Thyroid gland (tissue), 4 donors: ENCODE results near the gene ELMO1. TPM values are rescaled to one million over a fixed set of nuclear protein-coding genes. Genes with fewer than 3 reads are reported as not detected.

Experiments
- DNase-seq, 2 donors: peaks; one replicate each; pipeline ENCODE4 v3.0.0-alpha.2; 2019
- H3K27ac ChIP-seq, 3 donors: fragments of 200-600 bp; sonication (generic); 1 replicate in 2 of 3; 2 replicates in 1 of 3; pipeline ENCODE4 v1.5.1; 2016 to 2019; ENCODE audit warnings: mild to moderate bottlenecking in 1 of 3, moderate library complexity in 1 of 3
- H3K27me3 ChIP-seq: fragments of 200-600 bp; sonication (generic); one replicate; pipeline ENCODE4 v1.5.1; 2019
- H3K36me3 ChIP-seq, 2 donors: fragments of 200-600 bp; sonication (generic); one replicate each; pipeline ENCODE4 v1.5.1; 2016 to 2019
- H3K4me1 ChIP-seq, 2 donors: fragments of 200-600 bp; sonication (generic); one replicate each; pipeline ENCODE4 v1.5.1; 2017 to 2019
- H3K4me3 ChIP-seq, 3 donors: fragments of 200-600 bp; sonication (generic); replicated peaks in 1 of 3; 1 replicate in 2 of 3; 2 replicates in 1 of 3; pipeline ENCODE4 v1.5.1; 2016; ENCODE audit warnings: mild to moderate bottlenecking in 1 of 3
- H3K9me3 ChIP-seq: fragments of 200-600 bp; sonication (generic); one replicate; pipeline ENCODE4 v1.5.1; 2017
- POLR2A ChIP-seq, 2 donors: fragments of 450-650 bp; IDR thresholded peaks; one replicate each; pipeline ENCODE4 v1.6.1; 2017; ENCODE audit warnings: antibody characterized with exemption in 2 of 2, mild to moderate bottlenecking in 2 of 2, moderate library complexity in 1 of 2
- WGBS, 2 donors: methylation state at CpG; one replicate each; pipeline ENCODE4 v1.1.5; 2017; 5-methylcytosine and 5-hydroxymethylcytosine counted together
- intact Hi-C: fragments of 100-400 bp; cut with DNase I; formaldehyde crosslinking; loops from one replicate; pipeline ENCODE4 v1.15.1; 2023
- total RNA-seq, 4 donors: library from RNA; depleted of rRNA; stranded (reverse); fragments of >200 nt; gene quantifications; one replicate each; pipeline ENCODE4 v1.2.3, GENCODE V29; 2016
- TF ChIP-seq, protein P1 (sequence below), 6 experiments: fragments of 200-600 bp in 3 of 6; fragments of 450-650 bp in 3 of 6; sonication (generic) in 3 of 6; IDR thresholded peaks; one replicate each; pipeline ENCODE4 v1.5.1; 2016 to 2019; ENCODE audit warnings: antibody characterized with exemption in 6 of 6, mild to moderate bottlenecking in 2 of 6, inconsistent platforms in 1 of 6, moderate library complexity in 1 of 6

The ELMO1 gene
- total RNA-seq, 4 donors from 2014 or later: 168 to 423 (median 312) TPM

DNA sequence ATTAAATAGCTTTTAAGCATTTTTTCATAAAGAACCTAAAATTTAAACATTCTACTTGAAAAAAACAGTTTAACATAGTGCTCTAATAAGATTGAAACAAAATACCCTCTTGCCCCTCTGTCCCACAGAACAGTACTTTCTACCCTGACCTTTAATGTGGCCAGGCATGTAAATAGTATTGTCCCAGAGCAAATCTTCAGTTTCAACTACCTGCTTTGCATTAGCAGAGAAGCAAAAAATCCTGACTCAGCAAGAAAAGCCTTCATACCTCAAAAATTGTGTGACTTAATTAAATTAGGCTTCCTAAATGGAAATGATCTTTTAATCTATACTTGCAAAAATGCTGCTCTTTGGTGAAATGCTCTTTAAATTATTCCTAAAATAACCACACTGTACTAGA lies 487.0 kb downstream of the ELMO1 start:
- intact Hi-C loops: no loop called here
- no peaks in the 10 kb centered on the region for H3K36me3 ChIP-seq
- no peaks in the 10 kb centered on the region for H3K27me3 ChIP-seq
- no peaks in the 10 kb centered on the region for H3K9me3 ChIP-seq
- H3K4me1 ChIP-seq: peaks cover 13 to 24% of the 10 kb centered on the region in 2 donors
- H3K27ac ChIP-seq: no peak overlapping the region
- DNase-seq: no peak
- no peak for TF ChIP-seq POLR2A (IDR thresholded peaks at IDR 0.05)
- TF ChIP-seq, protein P1, sequence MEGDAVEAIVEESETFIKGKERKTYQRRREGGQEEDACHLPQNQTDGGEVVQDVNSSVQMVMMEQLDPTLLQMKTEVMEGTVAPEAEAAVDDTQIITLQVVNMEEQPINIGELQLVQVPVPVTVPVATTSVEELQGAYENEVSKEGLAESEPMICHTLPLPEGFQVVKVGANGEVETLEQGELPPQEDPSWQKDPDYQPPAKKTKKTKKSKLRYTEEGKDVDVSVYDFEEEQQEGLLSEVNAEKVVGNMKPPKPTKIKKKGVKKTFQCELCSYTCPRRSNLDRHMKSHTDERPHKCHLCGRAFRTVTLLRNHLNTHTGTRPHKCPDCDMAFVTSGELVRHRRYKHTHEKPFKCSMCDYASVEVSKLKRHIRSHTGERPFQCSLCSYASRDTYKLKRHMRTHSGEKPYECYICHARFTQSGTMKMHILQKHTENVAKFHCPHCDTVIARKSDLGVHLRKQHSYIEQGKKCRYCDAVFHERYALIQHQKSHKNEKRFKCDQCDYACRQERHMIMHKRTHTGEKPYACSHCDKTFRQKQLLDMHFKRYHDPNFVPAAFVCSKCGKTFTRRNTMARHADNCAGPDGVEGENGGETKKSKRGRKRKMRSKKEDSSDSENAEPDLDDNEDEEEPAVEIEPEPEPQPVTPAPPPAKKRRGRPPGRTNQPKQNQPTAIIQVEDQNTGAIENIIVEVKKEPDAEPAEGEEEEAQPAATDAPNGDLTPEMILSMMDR (IDR thresholded peaks at IDR 0.05): no peak
- no peak overlapping the region for H3K4me3 ChIP-seq

DNA sequence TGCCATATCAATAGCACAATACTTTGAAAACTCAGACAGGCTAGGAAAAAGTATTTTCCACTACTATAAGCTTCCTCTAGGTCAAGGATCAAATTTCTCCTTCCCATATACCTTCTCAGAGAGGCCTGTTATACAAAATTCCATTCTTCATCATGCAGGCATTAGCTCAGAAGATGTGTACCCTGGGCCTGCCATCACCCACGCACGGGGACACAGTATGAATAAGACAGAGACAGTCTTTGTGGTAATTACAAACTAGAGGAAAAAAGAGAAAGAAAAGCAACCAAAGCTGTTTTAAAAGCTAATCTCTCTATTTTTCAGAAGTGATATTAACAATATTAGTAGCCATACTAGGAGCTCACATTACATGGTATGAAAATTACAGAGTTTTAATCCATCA lies 487.6 kb downstream of the ELMO1 start:
- H3K9me3 ChIP-seq: no peaks in the 10 kb centered on the region
- 88 to 93% methylated on average over 2 of the region's 2 CpGs for WGBS, 2 donors
- no peaks in the 10 kb centered on the region for H3K27me3 ChIP-seq
- intact Hi-C loops: no loop called here
- no peak for DNase-seq
- no peak overlapping the region for H3K27ac ChIP-seq
- H3K4me3 ChIP-seq: no peak overlapping the region
- no peak for TF ChIP-seq POLR2A (IDR thresholded peaks at IDR 0.05)
- TF ChIP-seq, protein P1 (IDR thresholded peaks at IDR 0.05): no peak
- H3K4me1 ChIP-seq: peaks cover 13 to 24% of the 10 kb centered on the region in 2 donors
- no peaks in the 10 kb centered on the region for H3K36me3 ChIP-seq

- Histone ChIP-seq H3K36me3 (no peaks in the 10 kb centered on the region), H3K9me3 (no peaks in the 10 kb centered on the region), H3K27me3 (no peaks in the 10 kb centered on the region), H3K27ac (no peak overlapping the region), H3K4me1 (peaks cover 13 to 24% of the 10 kb centered on the region in 2 donors), H3K4me3 (no peak overlapping the region)
- TF ChIP-seq, protein P1 (IDR thresholded peaks at IDR 0.05): no peak
- TF ChIP-seq POLR2A (IDR thresholded peaks at IDR 0.05): no peak
- 96 to 97% methylated on average over 1 of the region's 1 CpG for WGBS, 2 donors
- DNase-seq: no peak
- intact Hi-C loops: no loop called here
Observed at GRCh38 chr7:36960105-36960504, 488.6 kb downstream of the ELMO1 start.

DNA sequence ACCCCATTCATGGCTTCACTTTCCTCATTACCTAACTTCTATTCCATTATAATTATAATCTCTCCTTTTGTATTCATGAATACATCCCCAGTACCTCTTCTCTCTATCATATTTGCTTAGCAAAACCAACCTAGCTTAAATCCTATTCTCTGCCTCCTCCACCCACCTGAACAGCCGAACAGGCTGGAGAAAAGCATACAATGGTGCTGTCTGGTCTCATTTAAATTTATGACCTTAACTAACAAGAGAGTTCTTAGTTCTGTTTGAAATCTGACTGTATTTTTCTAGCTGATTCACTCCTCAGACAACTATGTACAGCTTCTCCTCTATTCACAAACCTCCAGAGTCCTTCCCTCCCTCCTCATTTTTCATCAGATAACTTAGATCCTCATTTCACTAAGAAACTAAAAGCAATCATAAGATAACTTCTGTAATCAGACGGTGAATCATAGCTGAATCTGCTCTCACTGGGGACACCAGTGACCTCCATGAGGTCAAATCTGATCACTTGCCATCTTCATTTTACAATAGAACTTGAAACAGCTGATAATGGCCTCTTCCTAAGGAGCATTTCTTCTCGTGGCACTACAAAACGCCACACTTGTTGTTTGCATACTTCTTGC lies 490.4 kb downstream of the ELMO1 start:
- Histone ChIP-seq H3K36me3 (no peaks in the 10 kb centered on the region), H3K9me3 (no peaks in the 10 kb centered on the region), H3K27me3 (no peaks in the 10 kb centered on the region), H3K4me3 (no peak overlapping the region), H3K4me1 (peaks cover 13 to 24% of the 10 kb centered on the region in 2 donors), H3K27ac (no peak overlapping the region)
- intact Hi-C loops: no loop called here
- TF ChIP-seq, protein P1 (IDR thresholded peaks at IDR 0.05): no peak
- no peak for TF ChIP-seq POLR2A (IDR thresholded peaks at IDR 0.05)
- 81 to 85% methylated on average over 4 of the region's 4 CpGs for WGBS, 2 donors
- DNase-seq: no peak

GRCh38 chr7:36957620-36958019 lies 491.0 kb downstream of the ELMO1 start:
- Histone ChIP-seq H3K27ac (no peak overlapping the region), H3K4me3 (no peak overlapping the region), H3K9me3 (no peaks in the 10 kb centered on the region), H3K4me1 (peaks cover 13 to 23% of the 10 kb centered on the region in 2 donors), H3K36me3 (no peaks in the 10 kb centered on the region), H3K27me3 (no peaks in the 10 kb centered on the region)
- TF ChIP-seq, protein P1 (IDR thresholded peaks at IDR 0.05): no peak
- 85 to 92% methylated on average over 3 of the region's 3 CpGs for WGBS, 2 donors
- no peak for DNase-seq
- intact Hi-C loops: no loop called here
